GM23338 (cell line): ENCODE data around the gene AK3. TPM values are rescaled to one million over a fixed set of nuclear protein-coding genes. Genes with fewer than 3 reads are reported as not detected.

Experiments used
- ATAC-seq: fragments of 200-7000 bp; cut with Tn5 transposase; 3 replicates; pipeline ENCODE4 v1.9.1; 2020
- DNase-seq: peaks from one replicate; pipeline ENCODE4 v3.0.0-alpha.2; 2015; ENCODE audit warnings: low spot score
- H2AFZ ChIP-seq: fragments of 200-600 bp; sonication (generic); 2 replicates; pipeline ENCODE4 v1.8.0; 2016; ENCODE audit warnings: antibody characterized with exemption, mild to moderate bottlenecking, moderate library complexity
- H3F3A ChIP-seq: fragments of 200-600 bp; sonication (generic); replicated peaks from 2 replicates; pipeline ENCODE4 v1.8.0; 2017; ENCODE audit warnings: antibody characterized with exemption, mixed run types, low read depth
- H3K27ac ChIP-seq: fragments of 200-600 bp; sonication (generic); 2 replicates; pipeline ENCODE4 v1.6.1; 2016; ENCODE audit warnings: low read depth
- H3K27me3 ChIP-seq: fragments of 200-600 bp; sonication (generic); 2 replicates; pipeline ENCODE4 v1.8.0; 2016; ENCODE audit warnings: mild to moderate bottlenecking, mixed run types, moderate library complexity; ENCODE audit not compliant: insufficient read depth
- H3K36me3 ChIP-seq: fragments of 200-600 bp; sonication (generic); 2 replicates; pipeline ENCODE4 v1.8.0; 2016; ENCODE audit warnings: mild to moderate bottlenecking; ENCODE audit not compliant: insufficient read depth
- H3K4me1 ChIP-seq: fragments of 200-600 bp; sonication (generic); 2 replicates; pipeline ENCODE4 v1.8.0; 2016; ENCODE audit warnings: mild to moderate bottlenecking, moderate library complexity; ENCODE audit not compliant: insufficient read depth
- H3K4me2 ChIP-seq: fragments of 200-600 bp; sonication (generic); 2 replicates; pipeline ENCODE4 v1.7.1; 2017; ENCODE audit warnings: mixed run types
- H3K4me3 ChIP-seq: fragments of 200-600 bp; sonication (generic); 2 replicates; pipeline ENCODE4 v1.6.1; 2016; ENCODE audit warnings: mixed run types
- H3K79me2 ChIP-seq: fragments of 200-600 bp; sonication (generic); replicated peaks from 2 replicates; pipeline ENCODE4 v1.8.0; 2017; ENCODE audit warnings: mild to moderate bottlenecking; ENCODE audit not compliant: insufficient read depth
- H3K9me2 ChIP-seq: fragments of 200-600 bp; sonication (generic); 2 replicates; pipeline ENCODE4 v1.8.0; 2017; ENCODE audit not compliant: insufficient read depth
- H4K20me1 ChIP-seq: fragments of 200-600 bp; sonication (generic); replicated peaks from 2 replicates; pipeline ENCODE4 v1.8.0; 2017; ENCODE audit warnings: mild to moderate bottlenecking; ENCODE audit not compliant: insufficient read depth
- H3K27ac Mint-ChIP-seq: 2 replicates; pipeline ENCODE4 v1.8.0; 2020; ENCODE audit warnings: inconsistent platforms, mild to moderate bottlenecking, moderate library complexity, mixed read lengths
- H3K27me3 Mint-ChIP-seq: 3 replicates; pipeline ENCODE4 v1.8.0; 2022; ENCODE audit warnings: low read depth, mild to moderate bottlenecking, moderate library complexity, mixed read lengths, inconsistent platforms; ENCODE audit not compliant: insufficient read depth, poor library complexity
- H3K36me3 Mint-ChIP-seq: 3 replicates; pipeline ENCODE4 v1.8.0; 2021; ENCODE audit warnings: low read depth, mild to moderate bottlenecking, inconsistent platforms, moderate library complexity, mixed read lengths
- H3K4me1 Mint-ChIP-seq: 3 replicates; pipeline ENCODE4 v1.8.0; 2020; ENCODE audit warnings: mild to moderate bottlenecking, inconsistent platforms, mixed read lengths
- H3K4me3 Mint-ChIP-seq: 3 replicates; pipeline ENCODE4 v1.8.0; 2021; ENCODE audit warnings: moderate library complexity, mild to moderate bottlenecking, inconsistent platforms, mixed read lengths
- H3K9me3 Mint-ChIP-seq: 3 replicates; pipeline ENCODE4 v1.8.0; 2020; ENCODE audit warnings: moderate library complexity, mild to moderate bottlenecking, inconsistent platforms, mixed read lengths
- CREB1 ChIP-seq: fragments of 250-450 bp; sonication (Bioruptor Pico); IDR thresholded peaks from 2 replicates; pipeline ENCODE4 v1.5.0; 2020; ENCODE audit warnings: low read depth, mild to moderate bottlenecking, moderate library complexity
- CTCF ChIP-seq, 2 experiments: fragments of 200-600 bp in 1 of 2; sonication (generic) in 1 of 2; conservative IDR thresholded peaks; 2 replicates each; pipeline versions ENCODE4 v1.5.1 to v1.6.1; 2016 to 2017; ENCODE audit warnings: antibody characterized with exemption in 2 of 2, low read depth in 2 of 2, mild to moderate bottlenecking in 2 of 2, moderate library complexity in 1 of 2
- ETS1 ChIP-seq: IDR thresholded peaks from 2 replicates; pipeline ENCODE4 v1.6.1; 2016; ENCODE audit warnings: antibody characterized with exemption
- EZH2 ChIP-seq: fragments of 200-600 bp; sonication (generic); IDR thresholded peaks from one replicate; pipeline ENCODE4 v1.8.0; 2017; ENCODE audit warnings: antibody characterized with exemption, mild to moderate bottlenecking, low read depth; ENCODE audit not compliant: unreplicated experiment
- EZH2phosphoT487 ChIP-seq: fragments of 200-600 bp; sonication (generic); IDR thresholded peaks from one replicate; pipeline ENCODE4 v1.8.1; 2018; ENCODE audit warnings: antibody characterized with exemption; ENCODE audit not compliant: unreplicated experiment
- JUNB ChIP-seq: IDR thresholded peaks from one replicate; pipeline ENCODE4 v1.6.1; 2016; ENCODE audit warnings: antibody characterized with exemption; ENCODE audit not compliant: unreplicated experiment
- NANOG ChIP-seq: IDR thresholded peaks from 2 replicates; pipeline ENCODE4 v1.6.1; 2016; ENCODE audit warnings: antibody characterized with exemption, borderline replicate concordance
- POLR2AphosphoS5 ChIP-seq: IDR thresholded peaks from 2 replicates; pipeline ENCODE4 v1.6.1; 2016; ENCODE audit warnings: antibody characterized with exemption, low read depth
- STAT1 ChIP-seq: IDR thresholded peaks from one replicate; pipeline ENCODE4 v1.6.1; 2016; ENCODE audit warnings: antibody characterized with exemption; ENCODE audit not compliant: unreplicated experiment
- ZNF114 ChIP-seq: fragments of 250-450 bp; sonication (Bioruptor Pico); IDR thresholded peaks from 2 replicates; pipeline ENCODE4 v1.5.0; 2020; ENCODE audit warnings: mild to moderate bottlenecking, moderate library complexity
- ZNF331 ChIP-seq: fragments of 250-450 bp; sonication (Bioruptor Pico); IDR thresholded peaks from 2 replicates; pipeline ENCODE4 v1.5.0; 2020; ENCODE audit warnings: low read depth, mild to moderate bottlenecking, moderate library complexity
- polyA plus RNA-seq: library from polyadenylated mRNA; unstranded; fragments of >200 nt; fragmentation: Nextera tagmentation; extraction: Ambion mirVana; gene quantifications from 2 replicates; pipeline ENCODE4 v1.2.1, GENCODE V29; 2016
- total RNA-seq: library from RNA; depleted of rRNA; stranded (reverse); fragments of >200 nt; shearing (Covaris generic); gene quantifications from 2 replicates; pipeline ENCODE4 v1.2.3, GENCODE V29; 2014
- TF ChIP-seq, protein P1 (sequence below): fragments of 250-450 bp; sonication (Bioruptor Pico); IDR thresholded peaks from 2 replicates; pipeline ENCODE4 v1.5.0; 2020; ENCODE audit warnings: mild to moderate bottlenecking, moderate library complexity
- TF ChIP-seq, protein P2 (sequence below): IDR thresholded peaks from one replicate; pipeline ENCODE4 v1.6.1; 2018; ENCODE audit warnings: antibody characterized with exemption; ENCODE audit not compliant: unreplicated experiment

The AK3 gene
- total and polyA plus RNA-seq, 2 experiments from 2014 or later = 30.1 to 40.2 TPM

- TF ChIP-seq NANOG = no peak
- TF ChIP-seq JUNB = no peak
- TF ChIP-seq, protein P1, sequence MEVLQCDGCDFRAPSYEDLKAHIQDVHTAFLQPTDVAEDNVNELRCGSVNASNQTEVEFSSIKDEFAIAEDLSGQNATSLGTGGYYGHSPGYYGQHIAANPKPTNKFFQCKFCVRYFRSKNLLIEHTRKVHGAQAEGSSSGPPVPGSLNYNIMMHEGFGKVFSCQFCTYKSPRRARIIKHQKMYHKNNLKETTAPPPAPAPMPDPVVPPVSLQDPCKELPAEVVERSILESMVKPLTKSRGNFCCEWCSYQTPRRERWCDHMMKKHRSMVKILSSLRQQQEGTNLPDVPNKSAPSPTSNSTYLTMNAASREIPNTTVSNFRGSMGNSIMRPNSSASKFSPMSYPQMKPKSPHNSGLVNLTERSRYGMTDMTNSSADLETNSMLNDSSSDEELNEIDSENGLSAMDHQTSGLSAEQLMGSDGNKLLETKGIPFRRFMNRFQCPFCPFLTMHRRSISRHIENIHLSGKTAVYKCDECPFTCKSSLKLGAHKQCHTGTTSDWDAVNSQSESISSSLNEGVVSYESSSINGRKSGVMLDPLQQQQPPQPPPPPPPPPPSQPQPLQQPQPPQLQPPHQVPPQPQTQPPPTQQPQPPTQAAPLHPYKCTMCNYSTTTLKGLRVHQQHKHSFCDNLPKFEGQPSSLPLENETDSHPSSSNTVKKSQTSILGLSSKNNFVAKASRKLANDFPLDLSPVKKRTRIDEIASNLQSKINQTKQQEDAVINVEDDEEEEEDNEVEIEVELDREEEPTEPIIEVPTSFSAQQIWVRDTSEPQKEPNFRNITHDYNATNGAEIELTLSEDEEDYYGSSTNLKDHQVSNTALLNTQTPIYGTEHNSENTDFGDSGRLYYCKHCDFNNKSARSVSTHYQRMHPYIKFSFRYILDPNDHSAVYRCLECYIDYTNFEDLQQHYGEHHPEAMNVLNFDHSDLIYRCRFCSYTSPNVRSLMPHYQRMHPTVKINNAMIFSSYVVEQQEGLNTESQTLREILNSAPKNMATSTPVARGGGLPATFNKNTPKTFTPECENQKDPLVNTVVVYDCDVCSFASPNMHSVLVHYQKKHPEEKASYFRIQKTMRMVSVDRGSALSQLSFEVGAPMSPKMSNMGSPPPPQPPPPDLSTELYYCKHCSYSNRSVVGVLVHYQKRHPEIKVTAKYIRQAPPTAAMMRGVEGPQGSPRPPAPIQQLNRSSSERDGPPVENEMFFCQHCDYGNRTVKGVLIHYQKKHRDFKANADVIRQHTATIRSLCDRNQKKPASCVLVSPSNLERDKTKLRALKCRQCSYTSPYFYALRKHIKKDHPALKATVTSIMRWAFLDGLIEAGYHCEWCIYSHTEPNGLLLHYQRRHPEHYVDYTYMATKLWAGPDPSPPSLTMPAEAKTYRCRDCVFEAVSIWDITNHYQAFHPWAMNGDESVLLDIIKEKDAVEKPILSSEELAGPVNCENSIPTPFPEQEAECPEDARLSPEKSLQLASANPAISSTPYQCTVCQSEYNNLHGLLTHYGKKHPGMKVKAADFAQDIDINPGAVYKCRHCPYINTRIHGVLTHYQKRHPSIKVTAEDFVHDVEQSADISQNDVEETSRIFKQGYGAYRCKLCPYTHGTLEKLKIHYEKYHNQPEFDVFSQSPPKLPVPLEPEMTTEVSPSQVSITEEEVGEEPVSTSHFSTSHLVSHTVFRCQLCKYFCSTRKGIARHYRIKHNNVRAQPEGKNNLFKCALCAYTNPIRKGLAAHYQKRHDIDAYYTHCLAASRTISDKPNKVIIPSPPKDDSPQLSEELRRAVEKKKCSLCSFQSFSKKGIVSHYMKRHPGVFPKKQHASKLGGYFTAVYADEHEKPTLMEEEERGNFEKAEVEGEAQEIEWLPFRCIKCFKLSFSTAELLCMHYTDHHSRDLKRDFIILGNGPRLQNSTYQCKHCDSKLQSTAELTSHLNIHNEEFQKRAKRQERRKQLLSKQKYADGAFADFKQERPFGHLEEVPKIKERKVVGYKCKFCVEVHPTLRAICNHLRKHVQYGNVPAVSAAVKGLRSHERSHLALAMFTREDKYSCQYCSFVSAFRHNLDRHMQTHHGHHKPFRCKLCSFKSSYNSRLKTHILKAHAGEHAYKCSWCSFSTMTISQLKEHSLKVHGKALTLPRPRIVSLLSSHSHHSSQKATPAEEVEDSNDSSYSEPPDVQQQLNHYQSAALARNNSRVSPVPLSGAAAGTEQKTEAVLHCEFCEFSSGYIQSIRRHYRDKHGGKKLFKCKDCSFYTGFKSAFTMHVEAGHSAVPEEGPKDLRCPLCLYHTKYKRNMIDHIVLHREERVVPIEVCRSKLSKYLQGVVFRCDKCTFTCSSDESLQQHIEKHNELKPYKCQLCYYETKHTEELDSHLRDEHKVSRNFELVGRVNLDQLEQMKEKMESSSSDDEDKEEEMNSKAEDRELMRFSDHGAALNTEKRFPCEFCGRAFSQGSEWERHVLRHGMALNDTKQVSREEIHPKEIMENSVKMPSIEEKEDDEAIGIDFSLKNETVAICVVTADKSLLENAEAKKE (CRISPR knock-in tag) = no peak
- TF ChIP-seq STAT1 = no peak
- no peak for TF ChIP-seq EZH2phosphoT487
- no peak for TF ChIP-seq CTCF (conservative IDR thresholded peaks at IDR 0.05; ENCODE audit: low read depth in 2 of 2)
- no peak for TF ChIP-seq ZNF331 (CRISPR knock-in tag)
- no peak for TF ChIP-seq POLR2AphosphoS5
- no peak for TF ChIP-seq CREB1
- TF ChIP-seq, protein P2, sequence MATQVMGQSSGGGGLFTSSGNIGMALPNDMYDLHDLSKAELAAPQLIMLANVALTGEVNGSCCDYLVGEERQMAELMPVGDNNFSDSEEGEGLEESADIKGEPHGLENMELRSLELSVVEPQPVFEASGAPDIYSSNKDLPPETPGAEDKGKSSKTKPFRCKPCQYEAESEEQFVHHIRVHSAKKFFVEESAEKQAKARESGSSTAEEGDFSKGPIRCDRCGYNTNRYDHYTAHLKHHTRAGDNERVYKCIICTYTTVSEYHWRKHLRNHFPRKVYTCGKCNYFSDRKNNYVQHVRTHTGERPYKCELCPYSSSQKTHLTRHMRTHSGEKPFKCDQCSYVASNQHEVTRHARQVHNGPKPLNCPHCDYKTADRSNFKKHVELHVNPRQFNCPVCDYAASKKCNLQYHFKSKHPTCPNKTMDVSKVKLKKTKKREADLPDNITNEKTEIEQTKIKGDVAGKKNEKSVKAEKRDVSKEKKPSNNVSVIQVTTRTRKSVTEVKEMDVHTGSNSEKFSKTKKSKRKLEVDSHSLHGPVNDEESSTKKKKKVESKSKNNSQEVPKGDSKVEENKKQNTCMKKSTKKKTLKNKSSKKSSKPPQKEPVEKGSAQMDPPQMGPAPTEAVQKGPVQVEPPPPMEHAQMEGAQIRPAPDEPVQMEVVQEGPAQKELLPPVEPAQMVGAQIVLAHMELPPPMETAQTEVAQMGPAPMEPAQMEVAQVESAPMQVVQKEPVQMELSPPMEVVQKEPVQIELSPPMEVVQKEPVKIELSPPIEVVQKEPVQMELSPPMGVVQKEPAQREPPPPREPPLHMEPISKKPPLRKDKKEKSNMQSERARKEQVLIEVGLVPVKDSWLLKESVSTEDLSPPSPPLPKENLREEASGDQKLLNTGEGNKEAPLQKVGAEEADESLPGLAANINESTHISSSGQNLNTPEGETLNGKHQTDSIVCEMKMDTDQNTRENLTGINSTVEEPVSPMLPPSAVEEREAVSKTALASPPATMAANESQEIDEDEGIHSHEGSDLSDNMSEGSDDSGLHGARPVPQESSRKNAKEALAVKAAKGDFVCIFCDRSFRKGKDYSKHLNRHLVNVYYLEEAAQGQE = no peak
- no peak for TF ChIP-seq ETS1
- TF ChIP-seq EZH2 = no peak
- no peak for TF ChIP-seq ZNF114 (CRISPR knock-in tag)
- Histone ChIP-seq H3K36me3 (peaks cover 18% of the 10 kb centered on the region), H3K27me3 (no peaks in the 10 kb centered on the region), H3K9me2 (no peaks in the 10 kb centered on the region), H3K4me3 (no peak overlapping the region), H2AFZ (no peak overlapping the region), H3K79me2 (peaks cover 3% of the 10 kb centered on the region; the same call in 1 of the 2 replicates), H3F3A (no peaks in the 10 kb centered on the region), H4K20me1 (no peaks in the 10 kb centered on the region), H3K4me2 (no peak overlapping the region), H3K4me1 (no peaks in the 10 kb centered on the region), H3K27ac (no peak overlapping the region)
- H3K27ac Mint-ChIP-seq = no peak overlapping the region
- H3K4me3 Mint-ChIP-seq = no peak overlapping the region
- ATAC-seq = no peak
- no peaks in the 10 kb centered on the region for H3K4me1 Mint-ChIP-seq
- H3K27me3 Mint-ChIP-seq = no peaks in the 10 kb centered on the region
- peaks cover 36% of the 10 kb centered on the region; the same call in 2 of the 3 replicates for H3K36me3 Mint-ChIP-seq
- no peak for DNase-seq
- no peaks in the 10 kb centered on the region for H3K9me3 Mint-ChIP-seq
These were observed 40.9 kb downstream of the AK3 start for GRCh38 chr9:4700091-4700490.
